Measurements from ENCODE around the gene CDK7.

CDK7 gene

GRCh38 chr5:69234457-69235268 is at the start of gene CDK7:
TSS of gene CDK7 (plus strand) at chr5:69234886. CDS start at chr5:69234976, 90 bp downstream.
- H3K4me3 ChIP-seq (ENCODE audit: low read depth, low read length) = peak within 1 kb of the TSS; percentile 93
- peaks cover 8% of the 10 kb centered on the region for H3K4me1 ChIP-seq
- peak within 1 kb of the TSS; percentile 87 for H2AFZ ChIP-seq
- no peak for TF ChIP-seq CTCF (IDR thresholded peaks at IDR 0.05)
- peak within 1 kb of the TSS; percentile 66 for H3K27ac ChIP-seq
- peaks cover 7% of the 10 kb centered on the region for H3K79me2 ChIP-seq
- peak within 1 kb of the TSS; percentile 80 for H3K4me2 ChIP-seq (ENCODE audit: low read length)
- H3K27me3 ChIP-seq (ENCODE audit: control insufficient read depth, insufficient read depth, low read length) = no peaks in the 10 kb centered on the region
- H3K9me3 ChIP-seq (ENCODE audit: control insufficient read depth, low read length) = no peaks in the 10 kb centered on the region
- H3K36me3 ChIP-seq (ENCODE audit: control insufficient read depth, insufficient read depth, low read length) = no peaks in the 10 kb centered on the region
- H3K9ac ChIP-seq = peak within 1 kb of the TSS; percentile 1

DNA sequence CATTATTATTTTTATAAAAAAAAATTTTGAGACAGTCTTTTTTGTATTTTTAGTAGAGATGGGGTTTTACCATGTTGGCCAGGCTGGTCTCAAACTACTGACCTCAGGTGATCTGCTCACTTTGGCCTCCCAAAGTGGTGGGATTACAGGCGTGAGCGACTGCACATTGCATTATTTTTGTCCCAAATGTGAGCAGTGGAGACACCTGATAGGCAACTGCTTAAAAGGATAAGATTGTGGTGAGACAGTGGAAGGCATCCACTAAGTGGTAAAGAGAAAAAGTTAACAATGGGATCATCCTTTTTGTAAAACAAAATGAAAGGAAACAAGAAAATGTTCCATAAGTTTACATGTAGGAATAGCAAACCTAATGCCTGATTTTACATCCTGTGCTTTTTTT is 47.3 kb upstream of the CDK7 start:
- Histone ChIP-seq H3K4me1 (no peaks in the 10 kb centered on the region), H3K27ac (no peak overlapping the region), H3K79me2 (no peaks in the 10 kb centered on the region), H3K9me3 (ENCODE audit: control insufficient read depth, low read length) (no peaks in the 10 kb centered on the region), H3K36me3 (ENCODE audit: control insufficient read depth, insufficient read depth, low read length) (no peaks in the 10 kb centered on the region), H3K4me3 (ENCODE audit: low read depth, low read length) (no peak overlapping the region), H3K9ac (no peak overlapping the region), H2AFZ (no peak overlapping the region), H3K4me2 (ENCODE audit: low read length) (no peak overlapping the region), H3K27me3 (ENCODE audit: control insufficient read depth, insufficient read depth, low read length) (no peaks in the 10 kb centered on the region)
- no peak for TF ChIP-seq CTCF (IDR thresholded peaks at IDR 0.05)

DNA sequence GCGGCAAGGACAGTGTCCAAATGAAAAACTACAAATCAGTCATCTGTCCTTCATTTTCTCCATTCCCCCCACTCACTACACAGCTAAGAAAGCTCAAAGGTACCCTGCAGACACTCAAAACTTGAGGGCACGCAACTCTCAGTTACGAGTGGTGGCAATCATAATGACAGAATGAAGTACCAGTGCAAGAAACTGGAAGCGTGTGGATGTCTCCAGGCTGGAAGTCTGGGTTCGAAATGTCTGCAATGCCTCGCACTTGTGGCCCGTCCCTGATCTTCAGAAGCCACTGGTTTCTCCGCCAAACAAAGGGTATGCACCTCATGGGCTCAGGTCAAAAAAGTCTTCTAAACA is 45.9 kb upstream of the CDK7 start:
- H2AFZ ChIP-seq = peak overlapping the region; percentile 84
- no peaks in the 10 kb centered on the region for H3K36me3 ChIP-seq (ENCODE audit: control insufficient read depth, insufficient read depth, low read length)
- no peaks in the 10 kb centered on the region for H3K9me3 ChIP-seq (ENCODE audit: control insufficient read depth, low read length)
- H3K79me2 ChIP-seq = no peaks in the 10 kb centered on the region
- H3K4me3 ChIP-seq (ENCODE audit: low read depth, low read length) = peak overlapping the region; percentile 91
- no peak for TF ChIP-seq CTCF (IDR thresholded peaks at IDR 0.05)
- peak overlapping the region; percentile 12 for H3K9ac ChIP-seq
- H3K27ac ChIP-seq = peak overlapping the region; percentile 85
- H3K4me1 ChIP-seq = no peaks in the 10 kb centered on the region
- no peaks in the 10 kb centered on the region for H3K27me3 ChIP-seq (ENCODE audit: control insufficient read depth, insufficient read depth, low read length)
- H3K4me2 ChIP-seq (ENCODE audit: low read length) = peak overlapping the region; percentile 92

DNA sequence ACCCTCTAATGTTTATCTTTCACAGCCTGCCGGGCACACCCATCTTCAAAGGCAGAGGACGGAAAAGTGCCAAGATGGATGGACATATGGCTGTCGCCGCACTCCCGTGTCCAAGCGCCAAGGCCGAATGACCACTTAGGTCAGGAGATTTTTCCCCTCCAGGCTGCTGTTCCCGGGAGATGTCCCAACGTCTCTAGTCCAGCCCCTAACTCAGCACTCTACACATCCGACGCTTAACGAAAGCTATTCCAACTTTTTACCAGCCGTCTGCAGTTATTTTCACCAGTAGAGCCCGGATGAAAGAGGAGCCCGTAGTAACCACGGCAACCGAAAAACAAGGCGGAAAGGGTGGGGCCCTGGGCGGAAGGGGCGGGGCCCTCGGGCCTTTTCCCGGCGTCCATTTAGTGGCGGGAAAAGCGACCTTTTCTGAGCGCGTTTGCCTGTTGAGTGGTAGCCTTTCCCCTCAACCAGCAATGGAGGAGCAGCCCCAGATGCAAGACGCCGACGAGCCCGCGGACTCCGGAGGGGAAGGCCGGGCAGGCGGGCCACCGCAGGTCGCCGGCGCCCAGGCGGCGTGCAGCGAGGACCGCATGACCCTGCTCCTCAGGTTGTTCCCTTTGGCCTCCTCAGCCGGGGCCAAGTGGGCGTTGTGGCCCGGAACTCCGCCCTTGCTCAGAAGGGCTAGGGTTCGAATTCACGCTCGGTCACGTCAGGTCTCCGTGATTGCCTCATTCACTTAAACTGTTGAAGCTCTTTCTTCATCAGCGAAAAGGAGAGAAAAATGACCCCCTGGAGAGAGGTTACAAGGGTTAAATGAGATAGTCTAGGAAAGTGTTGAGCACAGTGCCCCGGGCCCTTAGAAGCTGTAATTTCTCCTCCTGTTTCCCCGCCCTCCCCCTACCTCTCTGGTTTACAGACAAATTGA is 45.3 kb upstream of the CDK7 start, which contains the start of gene CENPH:
Gene CENPH (plus strand): TSS at position 422 of the 925 bp plus-strand sequence. CDS start 52 bp downstream, at position 474.
- peak within 1 kb of the TSS; percentile 84 for H2AFZ ChIP-seq
- no peaks in the 10 kb centered on the region for H3K36me3 ChIP-seq (ENCODE audit: control insufficient read depth, insufficient read depth, low read length)
- peak within 1 kb of the TSS; percentile 91 for H3K4me3 ChIP-seq (ENCODE audit: low read depth, low read length)
- TF ChIP-seq CTCF (IDR thresholded peaks at IDR 0.05) = no peak
- H3K4me1 ChIP-seq = no peaks in the 10 kb centered on the region
- H3K4me2 ChIP-seq (ENCODE audit: low read length) = peak within 1 kb of the TSS; percentile 92
- peak within 1 kb of the TSS; percentile 12 for H3K9ac ChIP-seq
- H3K9me3 ChIP-seq (ENCODE audit: control insufficient read depth, low read length) = no peaks in the 10 kb centered on the region
- no peaks in the 10 kb centered on the region for H3K79me2 ChIP-seq
- H3K27ac ChIP-seq = peak within 1 kb of the TSS; percentile 85
- no peaks in the 10 kb centered on the region for H3K27me3 ChIP-seq (ENCODE audit: control insufficient read depth, insufficient read depth, low read length)

Measured in parathyroid adenoma (tissue), 2 donors.